H1 (cell line): ENCODE results near the gene NR3C1. TPM values are rescaled to one million over a fixed set of nuclear protein-coding genes. Genes with fewer than 3 reads are reported as not detected.

Experiments
- CTCF ChIA-PET: fragments of 300-600 bp; sonication (Branson Sonifier 250); formaldehyde crosslinking; loops from one replicate; lab custom pipeline; 2021; ENCODE audit not compliant: partially characterized antibody; lab: Charles Lee
- POLR2A ChIA-PET: fragments of 300-600 bp; sonication (Branson Sonifier 250); formaldehyde crosslinking; loops from one replicate; lab custom pipeline; 2021; ENCODE audit warnings: inconsistent platforms; ENCODE audit not compliant: partially characterized antibody; lab: Charles Lee
- DNase-seq, 2 experiments: peaks; one replicate each; pipeline versions ENCODE4 v3.0.0 to v3.0.0-alpha.2; 2010 to 2022; ENCODE audit warnings: low spot score in 2 of 2, low read depth in 1 of 2, mixed read lengths in 1 of 2
- FAIRE-seq: peaks from 2 replicates; lab custom pipeline; 2011; peaks lifted over from hg19 to GRCh38; lab: Jason Lieb, UNC
- H2AFZ ChIP-seq: 2 replicates; pipeline ENCODE4 v1.8.1; 2012; ENCODE audit warnings: low read length, inconsistent platforms
- H2AK5ac ChIP-seq: 2 replicates; pipeline ENCODE4 v1.6.1; 2013; ENCODE audit warnings: low read depth, low read length
- H2BK120ac ChIP-seq: replicated peaks from 2 replicates; pipeline ENCODE3; 2013; ENCODE audit warnings: low read depth, low read length, inconsistent platforms
- H2BK12ac ChIP-seq: 2 replicates; pipeline ENCODE4 v1.6.1; 2013; ENCODE audit warnings: low read depth, low read length
- H2BK15ac ChIP-seq: 2 replicates; pipeline ENCODE4 v1.6.1; 2013; ENCODE audit warnings: low read length
- H2BK20ac ChIP-seq: 2 replicates; pipeline ENCODE4 v1.6.1; 2013; ENCODE audit warnings: low read length
- H2BK5ac ChIP-seq: 2 replicates; pipeline ENCODE4 v1.6.1; 2013; ENCODE audit warnings: low read depth, low read length
- H3K14ac ChIP-seq: 2 replicates; pipeline ENCODE4 v1.6.1; 2013; ENCODE audit warnings: inconsistent platforms; ENCODE audit not compliant: insufficient read length
- H3K18ac ChIP-seq: 2 replicates; pipeline ENCODE4 v1.6.1; 2013; ENCODE audit warnings: low read length; ENCODE audit errors: extremely low read depth
- H3K23ac ChIP-seq: 2 replicates; pipeline ENCODE4 v1.6.1; 2013; ENCODE audit warnings: inconsistent platforms; ENCODE audit not compliant: insufficient read length
- H3K23me2 ChIP-seq: 2 replicates; pipeline ENCODE4 v1.6.1; 2013; ENCODE audit warnings: low read depth, low read length
- H3K27ac ChIP-seq: 2 replicates; pipeline ENCODE4 v1.6.1; 2011; ENCODE audit warnings: low read depth, low read length, inconsistent platforms
- H3K27me3 ChIP-seq, 4 experiments: replicated peaks in 1 of 4; 1 replicate in 1 of 4; 2 replicates in 3 of 4; pipeline versions ENCODE4 v1.6.1 to v1.8.1; 2011 to 2013; ENCODE audit warnings: low read length in 3 of 4, mild to moderate bottlenecking in 3 of 4, inconsistent platforms in 2 of 4, mixed read lengths in 2 of 4, moderate library complexity in 1 of 4; ENCODE audit not compliant: control insufficient read depth in 3 of 4, insufficient read depth in 3 of 4; ENCODE audit errors: extremely low read depth in 1 of 4
- H3K36me3 ChIP-seq, 4 experiments: 2 replicates each; pipeline versions ENCODE4 v1.6.1 to v1.8.1; 2011 to 2013; ENCODE audit warnings: mild to moderate bottlenecking in 4 of 4, low read length in 3 of 4, moderate library complexity in 2 of 4, control low read depth in 1 of 4, inconsistent platforms in 1 of 4; ENCODE audit not compliant: insufficient read depth in 4 of 4, control insufficient read depth in 2 of 4
- H3K4ac ChIP-seq: replicated peaks from 2 replicates; pipeline ENCODE3; 2013; ENCODE audit warnings: low read length, low read depth, mixed read lengths, inconsistent platforms; ENCODE audit not compliant: insufficient read length
- H3K4me1 ChIP-seq, 4 experiments: replicated peaks in 1 of 4; 1 replicate in 1 of 4; 2 replicates in 3 of 4; pipeline versions ENCODE4 v1.6.1 to v1.8.1; 2011 to 2013; ENCODE audit warnings: low read length in 3 of 4, inconsistent platforms in 2 of 4, mixed read lengths in 1 of 4; ENCODE audit not compliant: insufficient read depth in 4 of 4, control insufficient read depth in 3 of 4
- H3K4me2 ChIP-seq, 2 experiments: 2 replicates each; pipeline versions ENCODE4 v1.6.1 to v1.8.1; 2011 to 2013; ENCODE audit warnings: low read depth in 2 of 2, low read length in 2 of 2, control low read depth in 1 of 2, inconsistent platforms in 1 of 2, mild to moderate bottlenecking in 1 of 2; ENCODE audit not compliant: insufficient read depth in 1 of 2
- H3K4me3 ChIP-seq, 4 experiments: fragments of 200-600, 300-600 bp in 1 of 4; sonication (generic), shearing (Covaris generic), sonication (Bioruptor Twin) in 1 of 4; 2 replicates each; pipeline versions ENCODE4 v1.5.1 to v1.8.1; 2011 to 2016; ENCODE audit warnings: low read length in 4 of 4, low read depth in 3 of 4, control low read depth in 2 of 4, inconsistent platforms in 2 of 4, mild to moderate bottlenecking in 2 of 4, mixed read lengths in 1 of 4, moderate library complexity in 1 of 4; ENCODE audit not compliant: insufficient read depth in 2 of 4; ENCODE audit errors: extremely low read depth in 1 of 4
- H3K56ac ChIP-seq: replicated peaks from 2 replicates; pipeline ENCODE3; 2013; ENCODE audit warnings: low read depth, mild to moderate bottlenecking, mixed read lengths, low read length, inconsistent platforms; ENCODE audit not compliant: insufficient read length
- H3K79me1 ChIP-seq: 2 replicates; pipeline ENCODE4 v1.6.1; 2013; ENCODE audit warnings: low read depth, low read length, control low read depth
- H3K79me2 ChIP-seq, 2 experiments: 2 replicates each; pipeline versions ENCODE4 v1.6.1 to v1.8.1; 2012 to 2013; ENCODE audit warnings: low read length in 2 of 2, mild to moderate bottlenecking in 2 of 2, inconsistent platforms in 1 of 2; ENCODE audit not compliant: insufficient read depth in 2 of 2, control insufficient read depth in 1 of 2
- H3K9ac ChIP-seq, 4 experiments: replicated peaks in 1 of 4; 1 replicate in 1 of 4; 2 replicates in 3 of 4; pipeline versions ENCODE4 v1.6.1 to v1.8.1; 2011 to 2013; ENCODE audit warnings: low read depth in 3 of 4, low read length in 3 of 4, control low read depth in 2 of 4, mild to moderate bottlenecking in 2 of 4, moderate library complexity in 2 of 4, inconsistent platforms in 1 of 4; ENCODE audit errors: extremely low read depth in 1 of 4
- H3K9me3 ChIP-seq, 2 experiments: 2 replicates each; pipeline versions ENCODE4 v1.6.1 to v1.8.1; 2012 to 2013; ENCODE audit warnings: mild to moderate bottlenecking in 2 of 2, moderate library complexity in 2 of 2, control low read depth in 1 of 2, inconsistent platforms in 1 of 2, low read depth in 1 of 2, low read length in 1 of 2, mixed read lengths in 1 of 2; ENCODE audit not compliant: insufficient read depth in 2 of 2
- H4K20me1 ChIP-seq, 2 experiments: replicated peaks in 1 of 2; 2 replicates each; pipeline versions ENCODE3 to v1.8.1; 2011 to 2013; ENCODE audit warnings: inconsistent platforms in 2 of 2, low read length in 2 of 2, mild to moderate bottlenecking in 1 of 2; ENCODE audit not compliant: insufficient read depth in 2 of 2, control insufficient read depth in 1 of 2
- H4K5ac ChIP-seq: 2 replicates; pipeline ENCODE4 v1.6.1; 2013; ENCODE audit warnings: low read length, low read depth, mixed read lengths, inconsistent platforms; ENCODE audit not compliant: insufficient read length
- H4K8ac ChIP-seq: 2 replicates; pipeline ENCODE4 v1.8.0; 2013; ENCODE audit warnings: mild to moderate bottlenecking, moderate library complexity, low read length, inconsistent platforms; ENCODE audit not compliant: insufficient read depth; ENCODE audit errors: extremely low read depth
- H4K91ac ChIP-seq: replicated peaks from 2 replicates; pipeline ENCODE3; 2013; ENCODE audit warnings: low read length, mixed read lengths, inconsistent platforms; ENCODE audit not compliant: insufficient read length
- BCL11A ChIP-seq, 2 experiments: IDR thresholded peaks; one replicate each; pipeline ENCODE4 v1.6.1; 2011; ENCODE audit warnings: low read depth in 2 of 2, low read length in 2 of 2, mild to moderate bottlenecking in 2 of 2
- CBX5 ChIP-seq: fragments of 300-800, 300-1000 bp; sonication (generic); IDR thresholded peaks from 2 replicates; pipeline ENCODE4 v1.7.1; 2016; ENCODE audit warnings: antibody characterized with exemption, low read length, low read depth
- CEBPB ChIP-seq: IDR thresholded peaks from 2 replicates; pipeline ENCODE4 v1.6.1; 2012; ENCODE audit warnings: low read depth, low read length
- CTBP2 ChIP-seq: IDR thresholded peaks from 2 replicates; pipeline ENCODE4 v1.7.0; 2011; ENCODE audit warnings: borderline replicate concordance, mild to moderate bottlenecking, moderate library complexity, mixed read lengths, low read length; ENCODE audit not compliant: insufficient read depth, insufficient read length
- CTCF ChIP-seq, 3 experiments: IDR thresholded peaks; 1 replicate in 2 of 3; 2 replicates in 1 of 3; pipeline versions ENCODE4 v1.5.1 to v1.6.1; 2011; ENCODE audit warnings: low read length in 3 of 3, mild to moderate bottlenecking in 3 of 3, inconsistent platforms in 2 of 3, low read depth in 1 of 3, moderate library complexity in 1 of 3; ENCODE audit not compliant: insufficient read depth in 1 of 3; ENCODE audit errors: control extremely low read depth in 1 of 3
- FOSL1 ChIP-seq: IDR thresholded peaks from 2 replicates; pipeline ENCODE4 v1.6.1; 2011; ENCODE audit warnings: mild to moderate bottlenecking, low read depth, low read length, moderate library complexity; ENCODE audit not compliant: insufficient read depth
- POLR2AphosphoS5 ChIP-seq: IDR thresholded peaks from 2 replicates; pipeline ENCODE4 v1.6.1; 2011; ENCODE audit warnings: low read depth, low read length
- RFX5 ChIP-seq: IDR thresholded peaks from 2 replicates; pipeline ENCODE4 v1.6.1; 2011; ENCODE audit warnings: low read depth, low read length, improper control_type of control experiment, borderline replicate concordance
- SIN3A ChIP-seq, 2 experiments: IDR thresholded peaks in 1 of 2; conservative IDR thresholded peaks in 1 of 2; 2 replicates each; pipeline ENCODE4 v1.6.1; 2011 to 2012; ENCODE audit warnings: low read length in 2 of 2, improper control_type of control experiment in 1 of 2, low read depth in 1 of 2, mild to moderate bottlenecking in 1 of 2
- SP4 ChIP-seq: IDR thresholded peaks from 2 replicates; pipeline ENCODE4 v1.6.1; 2012; ENCODE audit warnings: low read length, inconsistent platforms
- YY1 ChIP-seq: IDR thresholded peaks from 2 replicates; pipeline ENCODE4 v1.6.1; 2011; ENCODE audit warnings: low read depth, mild to moderate bottlenecking, low read length
- whole genome bisulfite sequencing, 2 experiments: shearing (Covaris generic) in 1 of 2; methylation state at CpG; one replicate each; pipeline versions ENCODE4 v1.1.6 to v1.1.7; 2013 to 2015; ENCODE audit warnings: low lambda C conversion rate in 2 of 2, mixed read lengths in 2 of 2, inconsistent platforms in 1 of 2, low coverage in 1 of 2, missing lambda C conversion rate in 1 of 2; ENCODE audit not compliant: insufficient replicate concordance in 2 of 2, insufficient coverage in 1 of 2, insufficient read length in 1 of 2; ENCODE audit errors: extremely low coverage in 1 of 2, missing lambda C conversion rate in 1 of 2; 5-methylcytosine and 5-hydroxymethylcytosine counted together
- polyA plus RNA-seq, 7 experiments: library from polyadenylated mRNA; depleted of rRNA in 3 of 7; stranded (reverse) in 5 of 7; unstranded in 2 of 7; fragments of >200 nt in 5 of 7; fragments of 200-250 nt in 2 of 7; gene quantifications; 1 replicate in 5 of 7; 2 replicates in 1 of 7; 4 replicates in 1 of 7; pipeline versions ENCODE4 v1.2.1 to v1.2.3, GENCODE V29; 2011 to 2013; ENCODE audit warnings: missing spikeins in 2 of 7, mixed read lengths in 2 of 7
- total RNA-seq: library from RNA; stranded (reverse); fragmentation: NEBNext Ultra II Directional; extraction: Animal tissue kit (Norgen Biotek cat#: 25700); gene quantifications from 2 replicates; pipeline ENCODE4 v1.2.1, GENCODE V29; 2021

NR3C1 gene
- total and polyA plus RNA-seq, 2 of the 8 experiments (the other 6 are each of a cell fraction or from before 2014, with no cell fraction given), result 1.7 to 5.4 TPM

DNA sequence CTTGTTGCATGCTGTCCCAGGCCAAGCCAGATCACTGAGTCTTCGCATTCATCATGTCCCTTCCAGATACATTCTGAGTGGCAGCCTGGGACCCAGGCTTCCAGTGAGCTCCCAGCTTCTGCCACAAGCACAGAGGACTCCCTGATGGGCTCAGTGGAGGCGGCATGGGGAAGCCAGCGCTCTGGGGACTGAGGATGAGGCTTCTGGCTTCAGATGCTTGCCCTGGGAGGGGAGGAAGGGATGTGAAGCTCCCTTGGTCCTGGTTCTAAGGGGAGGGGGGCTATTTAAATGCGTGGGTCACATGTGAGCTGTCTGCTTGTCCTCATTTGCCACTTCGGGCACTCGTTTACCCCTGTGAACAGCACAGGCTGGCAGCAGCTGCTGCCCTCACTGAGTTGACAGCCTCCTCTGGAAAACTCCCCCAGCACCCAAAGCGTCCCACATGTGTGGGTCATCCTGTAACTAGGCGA, 174.0 kb downstream of the NR3C1 start:
- no peak overlapping the region for H2BK5ac ChIP-seq
- DNase-seq (no peak), FAIRE-seq (no peak)
- WGBS, 2 experiments, result 83% methylated on average over 8 of the region's 8 CpGs; no CpG with 5 or more reads in 1 of the 2 experiments
- H4K5ac ChIP-seq, result no peak overlapping the region
- no peaks in the 10 kb centered on the region for H4K20me1 ChIP-seq
- no peak overlapping the region for H3K4me3 ChIP-seq
- no peaks in the 10 kb centered on the region for H3K79me2 ChIP-seq
- H2BK15ac ChIP-seq, result no peak overlapping the region
- H3K4me2 ChIP-seq, result no peak overlapping the region
- no peak overlapping the region for H2AK5ac ChIP-seq
- H3K23ac ChIP-seq, result no peak overlapping the region
- H3K4ac ChIP-seq, result no peak overlapping the region
- H3K4me1 ChIP-seq, result peaks cover 0 to 7% (median 3%) of the 10 kb centered on the region in 4 experiments; a peak in 4 of 7 replicates
- H2BK12ac ChIP-seq, result no peak overlapping the region
- H3K14ac ChIP-seq, result no peak overlapping the region
- no peak overlapping the region for H3K27ac ChIP-seq
- no peaks in the 10 kb centered on the region for H3K36me3 ChIP-seq
- no peak overlapping the region for H3K18ac ChIP-seq
- POLR2A ChIA-PET, result no interaction called here
- H4K91ac ChIP-seq, result no peak overlapping the region
- no peaks in the 10 kb centered on the region for H3K9me3 ChIP-seq
- no peak overlapping the region for H2AFZ ChIP-seq
- no peak overlapping the region for H2BK120ac ChIP-seq
- H2BK20ac ChIP-seq, result no peak overlapping the region
- no peaks in the 10 kb centered on the region for H3K79me1 ChIP-seq
- no peak overlapping the region for H3K9ac ChIP-seq
- H3K56ac ChIP-seq, result no peak overlapping the region
- no peaks in the 10 kb centered on the region for H3K27me3 ChIP-seq
- peak overlapping the region; percentile 63; the same call in 1 of the 2 replicates for H4K8ac ChIP-seq
- H3K23me2 ChIP-seq, result no peaks in the 10 kb centered on the region
- CTCF ChIA-PET, result interaction anchor here (0.9 to 1.3 kb wide), 2 partner anchors 16 to 111 kb away, joined by 4 read pairs; no protein-coding TSS in a partner anchor
- TF ChIP-seq YY1, result no peak
- TF ChIP-seq SIN3A (conservative IDR thresholded peaks at IDR 0.05 in 1 of 2, IDR thresholded peaks at IDR 0.05 in 1 of 2; ENCODE audit: low read depth in 1 of 2, low read length in 2 of 2), result no peak
- TF ChIP-seq CTBP2, result no peak
- TF ChIP-seq POLR2AphosphoS5, result no peak
- no peak for TF ChIP-seq CBX5
- TF ChIP-seq SP4, result no peak
- no peak for TF ChIP-seq FOSL1
- no peak for TF ChIP-seq CEBPB
- no peak for TF ChIP-seq RFX5
- no peak for TF ChIP-seq BCL11A (IDR thresholded peaks at IDR 0.05; ENCODE audit: low read depth in 2 of 2, low read length in 2 of 2)
- TF ChIP-seq CTCF (IDR thresholded peaks at IDR 0.05; ENCODE audit: control extremely low read depth in 1 of 3, insufficient read depth in 1 of 3, low read depth in 1 of 3, low read length in 3 of 3), result no peak
